Fibroblast of peridontal ligament (primary cell): ENCODE results near the gene TLCD2.
"Not testable (repeated sequence)": the region's sequence is repeated elsewhere in the genome, so short reads cannot be mapped to it uniquely, and the experiment has no call there.

Source experiments
- DNase-seq: peaks from one replicate; pipeline ENCODE4 v3.0.0-alpha.2; 2010; ENCODE audit errors: extremely low read depth

Gene TLCD2

GRCh38 chr17:1693339-1693738 lies 16.8 kb downstream of the TLCD2 start:
- no peak for DNase-seq

- no peak for DNase-seq
These were observed 19.5 kb downstream of the TLCD2 start for GRCh38 chr17:1690544-1691221.

- not testable (repeated sequence) for DNase-seq
These were observed 21.8 kb downstream of the TLCD2 start for GRCh38 chr17:1688405-1688804.

GRCh38 chr17:1686086-1686485 lies 24.1 kb downstream of the TLCD2 start:
- DNase-seq: no peak

- peak; percentile 97 for DNase-seq
These were observed 25.6 kb downstream of the TLCD2 start, which contains the start of gene PRPF8 for GRCh38 chr17:1684378-1685189. Gene PRPF8 (minus strand): TSS chr17:1684867. CDS start chr17:1684571, 296 bp downstream.

GRCh38 chr17:1683459-1683858 lies 26.7 kb downstream of the TLCD2 start:
- no peak for DNase-seq

GRCh38 chr17:1676401-1676800 lies 33.8 kb downstream of the TLCD2 start:
- DNase-seq: no peak

GRCh38 chr17:1673041-1673785 lies 37.0 kb downstream of the TLCD2 start:
- no peak for DNase-seq

GRCh38 chr17:1663934-1664333 lies 46.2 kb downstream of the TLCD2 start:
- DNase-seq: not testable (repeated sequence)

- DNase-seq: no peak
These were observed 49.1 kb downstream of the TLCD2 start for GRCh38 chr17:1661045-1661444.

- DNase-seq: no peak
These were observed 52.1 kb downstream of the TLCD2 start for GRCh38 chr17:1658100-1658499.

- DNase-seq: no peak
These were observed 56.4 kb downstream of the TLCD2 start for GRCh38 chr17:1653735-1654134.

- DNase-seq: not testable (repeated sequence)
These were observed 57.4 kb downstream of the TLCD2 start for GRCh38 chr17:1652794-1653193.
